Renal cortical epithelial cell (primary cell): ENCODE results near the gene TCF4. TPM values are rescaled to one million over a fixed set of nuclear protein-coding genes. Genes with fewer than 3 reads are reported as not detected.

ENCODE experiments used
- DNase-seq: peaks from one replicate; pipeline ENCODE4 v3.0.0-alpha.2; 2011; ENCODE audit warnings: low read depth
- total RNA-seq: library from RNA; depleted of rRNA; stranded (reverse); fragments of >200 nt; gene quantifications from 2 replicates; pipeline ENCODE4 v1.2.3, GENCODE V29; 2014

TCF4 gene
- total RNA-seq, 1 donor from 2014 or later: 11.0 TPM

DNA sequence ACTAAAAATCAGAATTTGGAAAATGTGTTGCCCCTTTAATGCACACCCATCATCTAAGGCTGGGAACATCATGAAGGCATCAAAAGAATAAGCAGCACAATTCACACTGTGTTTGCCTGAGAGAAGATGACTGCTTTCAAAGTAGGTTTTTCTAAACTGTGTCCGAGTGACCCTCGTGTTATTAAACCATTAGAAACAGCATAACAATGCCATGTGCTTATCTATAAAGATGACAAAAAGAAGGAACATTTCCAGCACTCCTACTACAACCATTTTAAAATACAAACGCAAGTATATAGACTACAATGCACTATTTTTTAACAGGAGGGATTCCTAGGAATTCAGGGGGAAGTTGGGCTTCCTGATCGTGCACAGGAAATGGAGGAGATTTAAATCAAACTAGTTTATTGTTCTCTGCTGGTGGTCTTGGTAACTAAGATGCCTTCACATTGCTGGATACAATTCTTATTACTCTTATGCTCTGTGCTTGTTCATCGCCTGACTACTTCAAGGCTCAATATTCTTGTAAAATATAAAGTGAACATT is 322.8 kb downstream of the TCF4 start:
- no peak for DNase-seq

DNA sequence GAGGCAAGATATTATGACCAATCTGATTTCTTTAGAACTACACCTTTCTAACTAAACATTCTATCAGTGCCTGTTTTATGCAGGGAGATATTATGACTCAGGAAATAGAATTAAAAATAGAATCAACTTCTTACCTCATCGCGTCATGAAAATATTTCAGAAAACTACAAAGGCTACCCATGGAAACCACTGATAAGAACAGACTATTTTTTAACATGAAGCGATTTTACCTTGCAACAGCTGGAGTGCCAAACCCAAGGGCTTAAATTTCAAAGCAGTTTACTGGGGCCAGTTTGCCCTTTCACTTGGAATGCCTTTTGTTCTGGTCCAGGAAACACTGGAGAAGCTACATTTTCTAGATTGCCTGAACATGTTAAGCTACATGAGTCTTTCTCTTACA is 323.9 kb downstream of the TCF4 start:
- DNase-seq: no peak

GRCh38 chr18:55262021-55262560 is 325.9 kb downstream of the TCF4 start:
- DNase-seq: no peak

GRCh38 chr18:55261253-55261652 is 326.7 kb downstream of the TCF4 start:
- DNase-seq: no peak

DNA sequence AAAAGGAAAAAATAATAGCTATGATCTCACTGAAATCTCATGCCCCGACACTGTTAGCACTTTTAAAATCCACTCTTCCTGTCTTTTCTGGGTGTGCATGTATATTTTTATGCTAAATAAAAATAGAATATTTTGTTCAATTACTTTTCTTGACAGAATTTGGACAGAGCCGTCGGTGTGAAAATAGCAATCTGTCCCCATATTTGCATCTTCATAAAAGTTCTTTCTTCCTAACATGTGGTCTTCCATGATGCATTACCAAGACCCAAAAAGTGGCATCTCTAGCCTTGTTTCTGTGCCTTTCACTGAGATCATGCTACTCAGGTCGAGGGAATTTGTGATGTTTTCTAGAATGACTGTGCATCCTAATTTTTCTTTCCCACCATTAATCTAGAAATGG is 329.9 kb downstream of the TCF4 start:
- DNase-seq: no peak

GRCh38 chr18:55256929-55257289 is 331.1 kb downstream of the TCF4 start:
- DNase-seq: no peak

- DNase-seq: peak; percentile 83
These were observed 331.6 kb downstream of the TCF4 start for GRCh38 chr18:55256226-55256928.

DNA sequence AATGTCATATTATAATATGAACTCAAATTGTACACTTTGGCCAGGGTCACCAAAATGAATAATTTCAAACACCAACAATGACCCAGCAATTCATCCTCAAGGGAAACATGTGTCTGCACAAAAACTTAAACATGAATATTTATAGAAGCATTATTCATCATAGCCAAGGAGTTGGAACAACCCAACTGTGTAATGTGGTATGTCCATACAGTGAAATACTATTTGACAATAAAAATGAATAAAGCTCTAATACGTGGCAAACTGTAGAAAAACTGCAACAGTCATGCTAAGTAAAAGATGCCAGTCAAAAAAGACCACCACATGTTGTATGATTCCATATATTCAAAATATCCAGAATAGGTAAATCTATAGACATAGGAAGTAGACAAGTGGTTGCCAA is 334.2 kb downstream of the TCF4 start:
- DNase-seq: no peak

DNA sequence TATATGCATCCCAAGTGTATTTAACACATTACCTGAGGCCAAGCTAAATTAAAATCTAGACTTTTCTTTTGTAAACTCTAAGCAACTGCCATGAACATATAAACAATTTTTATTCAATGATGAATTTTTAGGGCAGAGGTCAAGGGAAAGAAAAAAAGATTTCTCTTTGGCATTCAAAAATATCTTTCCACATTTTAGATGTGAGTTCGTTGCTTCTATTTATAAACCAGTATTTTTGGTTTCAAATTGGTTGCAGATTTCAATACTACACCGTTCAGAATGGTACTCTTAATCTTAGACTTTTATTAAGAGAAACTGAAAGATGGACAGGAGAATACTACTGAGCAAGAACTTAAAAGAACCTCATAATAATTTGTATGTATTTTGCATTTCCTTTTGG is 335.1 kb downstream of the TCF4 start:
- no peak for DNase-seq

GRCh38 chr18:55252053-55252675 is 335.8 kb downstream of the TCF4 start:
- DNase-seq: no peak

DNA sequence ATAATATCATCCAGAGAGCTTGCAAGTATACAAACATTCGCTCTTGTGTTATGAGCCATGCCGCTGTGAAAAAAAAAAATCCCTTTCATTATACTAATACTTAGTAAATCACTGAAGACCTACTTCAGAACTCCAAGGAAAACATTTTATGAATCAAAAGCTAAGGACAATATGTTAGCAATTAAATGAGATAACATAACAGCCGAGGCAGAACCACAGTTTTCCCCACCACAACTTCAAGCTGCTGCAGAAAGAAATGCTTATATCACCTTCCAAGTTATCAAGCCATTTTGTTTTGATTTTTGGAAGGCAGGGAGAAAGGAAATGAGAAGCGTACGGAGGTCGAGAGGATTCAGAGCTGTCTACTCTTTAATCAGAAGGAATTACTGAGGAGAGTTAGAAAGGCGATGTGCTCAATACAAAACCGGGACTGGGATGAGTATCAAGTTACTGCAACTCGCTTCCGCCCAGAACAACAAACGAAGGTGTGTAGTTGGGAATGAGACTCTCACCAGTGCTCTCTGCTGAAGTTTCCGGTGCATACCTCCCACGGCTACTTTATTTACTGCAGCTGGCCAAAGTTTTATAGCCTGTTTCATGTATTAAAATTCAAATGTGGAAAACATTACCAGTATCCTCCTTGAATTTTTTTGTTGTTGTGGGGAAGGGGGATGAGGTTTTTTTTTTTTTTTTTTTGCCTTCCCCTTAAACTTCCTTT is 336.6 kb downstream of the TCF4 start:
- DNase-seq: peak; percentile 19

- DNase-seq: no peak
These were observed 337.2 kb downstream of the TCF4 start for GRCh38 chr18:55250768-55251173.

GRCh38 chr18:55249550-55249949 is 338.4 kb downstream of the TCF4 start:
- no peak for DNase-seq

DNA sequence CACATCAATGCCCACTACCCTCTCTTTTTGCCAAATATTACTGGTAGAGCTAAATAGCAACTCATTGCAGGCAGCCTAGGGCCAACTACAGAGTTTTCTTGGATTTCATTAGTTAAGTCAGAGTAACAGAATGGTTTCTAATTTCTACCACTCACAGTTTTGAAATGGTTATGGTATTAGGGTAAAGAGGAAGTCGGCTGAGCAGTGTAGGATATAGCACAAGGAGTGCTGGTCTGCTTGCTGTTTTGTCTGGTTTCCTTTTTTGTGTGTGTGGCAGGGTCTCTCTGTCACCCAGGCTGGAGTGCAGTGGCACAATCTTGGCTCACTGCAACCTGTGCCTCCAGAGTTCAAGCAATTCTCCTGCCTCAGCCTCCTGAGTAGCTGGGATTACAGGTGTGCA is 339.5 kb downstream of the TCF4 start:
- DNase-seq: no peak

DNA sequence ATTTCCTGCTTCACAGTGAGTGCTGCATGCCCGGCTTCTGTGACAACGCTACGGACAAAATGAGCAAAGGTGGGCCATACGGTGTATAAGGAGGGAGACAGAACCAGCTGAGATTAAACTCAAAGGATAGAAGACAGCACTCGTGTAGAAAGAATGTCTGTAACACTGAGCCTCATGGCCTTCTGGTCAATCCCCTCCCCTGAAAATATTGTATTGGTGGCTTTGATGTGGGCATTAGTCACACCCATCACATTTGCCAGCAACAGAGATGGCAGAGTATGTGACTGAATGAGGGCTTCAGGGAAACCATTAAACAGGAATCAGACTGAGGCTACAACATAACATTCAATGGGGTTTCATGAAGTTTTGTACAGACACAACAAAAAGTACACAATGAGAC is 341.0 kb downstream of the TCF4 start:
- DNase-seq: peak; percentile 52

GRCh38 chr18:55246278-55246677 is 341.7 kb downstream of the TCF4 start:
- no peak for DNase-seq

GRCh38 chr18:55245211-55245614 is 342.8 kb downstream of the TCF4 start:
- DNase-seq: no peak

GRCh38 chr18:55244546-55244945 is 343.4 kb downstream of the TCF4 start:
- DNase-seq: no peak

GRCh38 chr18:55243857-55244256 is 344.1 kb downstream of the TCF4 start:
- DNase-seq: no peak

GRCh38 chr18:55243255-55243654 is 344.7 kb downstream of the TCF4 start:
- no peak for DNase-seq

DNA sequence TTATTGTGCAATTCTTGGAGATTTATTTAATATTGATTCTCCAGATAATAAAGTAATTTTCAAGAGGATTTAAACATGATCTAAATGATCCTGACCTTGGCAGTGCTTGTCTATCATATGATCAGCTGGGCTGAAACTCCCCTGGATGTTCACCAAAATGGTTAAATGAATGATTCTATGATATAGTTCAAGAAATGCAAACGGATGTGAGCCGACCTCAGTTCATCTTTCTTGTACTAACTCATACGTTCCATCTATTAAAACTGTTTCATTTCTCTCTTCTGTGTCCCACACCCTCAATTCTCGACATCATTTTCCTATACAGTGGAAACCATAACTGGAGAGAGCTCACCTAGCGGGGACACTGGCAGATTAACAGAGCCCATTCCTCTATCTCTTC is 347.0 kb downstream of the TCF4 start:
- DNase-seq: no peak

GRCh38 chr18:55239740-55240139 is 348.3 kb downstream of the TCF4 start:
- no peak for DNase-seq

GRCh38 chr18:55237660-55238059 is 350.3 kb downstream of the TCF4 start:
- no peak for DNase-seq
